Mammary epithelial cell (primary cell): Measurements from ENCODE around the gene ABHD3.
"Not testable (repeated sequence)": the region's sequence is repeated elsewhere in the genome, so short reads cannot be mapped to it uniquely, and the experiment has no call there.

Experiments used
- EZH2 ChIP-seq: IDR thresholded peaks from 2 replicates; pipeline ENCODE4 v1.6.1; 2012; ENCODE audit warnings: low read length, inconsistent platforms, borderline replicate concordance
- TF ChIP-seq, protein P1 (sequence below), 2 donors: IDR thresholded peaks in 1 of 2; conservative IDR thresholded peaks in 1 of 2; 2 replicates each; pipeline ENCODE4 v1.5.1; 2011 to 2012; ENCODE audit warnings: inconsistent platforms in 2 of 2, low read length in 2 of 2, mild to moderate bottlenecking in 2 of 2, control low read depth in 1 of 2, low read depth in 1 of 2; ENCODE audit not compliant: insufficient read depth in 1 of 2; ENCODE audit errors: extremely low read depth in 1 of 2

DNA sequence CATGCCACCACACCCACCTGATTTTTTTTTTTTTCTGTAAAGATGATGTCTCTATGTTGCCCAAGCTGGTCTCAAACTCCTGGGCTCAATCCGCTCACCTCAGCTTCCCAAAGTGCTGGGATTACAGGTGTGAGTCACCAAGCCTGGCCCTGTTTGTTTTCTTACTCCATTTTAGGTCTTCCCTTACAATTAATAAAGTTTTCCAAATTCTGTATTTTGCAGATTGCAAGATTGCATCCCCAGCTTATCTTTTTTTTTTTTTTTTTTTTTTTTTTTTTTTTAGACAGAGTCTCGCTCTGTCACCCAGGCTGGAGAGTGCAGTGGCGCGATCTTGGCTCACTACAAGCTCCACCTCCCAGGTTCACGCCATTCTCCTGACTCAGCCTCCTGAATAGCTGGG is 64.2 kb downstream of the ABHD3 start:
- TF ChIP-seq, protein P1, sequence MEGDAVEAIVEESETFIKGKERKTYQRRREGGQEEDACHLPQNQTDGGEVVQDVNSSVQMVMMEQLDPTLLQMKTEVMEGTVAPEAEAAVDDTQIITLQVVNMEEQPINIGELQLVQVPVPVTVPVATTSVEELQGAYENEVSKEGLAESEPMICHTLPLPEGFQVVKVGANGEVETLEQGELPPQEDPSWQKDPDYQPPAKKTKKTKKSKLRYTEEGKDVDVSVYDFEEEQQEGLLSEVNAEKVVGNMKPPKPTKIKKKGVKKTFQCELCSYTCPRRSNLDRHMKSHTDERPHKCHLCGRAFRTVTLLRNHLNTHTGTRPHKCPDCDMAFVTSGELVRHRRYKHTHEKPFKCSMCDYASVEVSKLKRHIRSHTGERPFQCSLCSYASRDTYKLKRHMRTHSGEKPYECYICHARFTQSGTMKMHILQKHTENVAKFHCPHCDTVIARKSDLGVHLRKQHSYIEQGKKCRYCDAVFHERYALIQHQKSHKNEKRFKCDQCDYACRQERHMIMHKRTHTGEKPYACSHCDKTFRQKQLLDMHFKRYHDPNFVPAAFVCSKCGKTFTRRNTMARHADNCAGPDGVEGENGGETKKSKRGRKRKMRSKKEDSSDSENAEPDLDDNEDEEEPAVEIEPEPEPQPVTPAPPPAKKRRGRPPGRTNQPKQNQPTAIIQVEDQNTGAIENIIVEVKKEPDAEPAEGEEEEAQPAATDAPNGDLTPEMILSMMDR (conservative IDR thresholded peaks at IDR 0.05 in 1 of 2, IDR thresholded peaks at IDR 0.05 in 1 of 2; ENCODE audit: extremely low read depth in 1 of 2, insufficient read depth in 1 of 2, low read depth in 1 of 2, low read length in 2 of 2) = not testable (repeated sequence)
- TF ChIP-seq EZH2 = not testable (repeated sequence)
